GM12864 (cell line): ENCODE measurements around the gene LRFN3.
A peak's percentile ranks its signal among the peaks of the same experiment; 100 is the strongest.
"Not testable (repeated sequence)": the region's sequence is repeated elsewhere in the genome, so short reads cannot be mapped to it uniquely, and the experiment has no call there.

ENCODE experiments used
- DNase-seq: peaks from one replicate; pipeline ENCODE4 v3.0.0-alpha.2; 2011; ENCODE audit warnings: low read depth
- H3K4me3 ChIP-seq: 2 replicates; pipeline ENCODE4 v1.5.1; 2011; ENCODE audit warnings: mild to moderate bottlenecking, low read depth, low read length, control low read depth
- CTCF ChIP-seq: IDR thresholded peaks from 2 replicates; pipeline ENCODE4 v1.5.1; 2011; ENCODE audit warnings: low read depth, mild to moderate bottlenecking, moderate library complexity, low read length, control low read depth, inconsistent platforms; ENCODE audit errors: missing control alignments

LRFN3 gene

GRCh38 chr19:35935911-35936737, at the start of gene LRFN3:
TSS of gene LRFN3 (plus strand) at chr19:35936374. CDS start at chr19:35939426, 3,052 bp downstream.
- TF ChIP-seq CTCF: no peak
- peak within 1 kb of the TSS; percentile 56 for H3K4me3 ChIP-seq
- DNase-seq: no peak

GRCh38 chr19:35887197-35887596, 49.0 kb upstream of the LRFN3 start:
- H3K4me3 ChIP-seq: no peak overlapping the region
- no peak for DNase-seq
- TF ChIP-seq CTCF: no peak

GRCh38 chr19:35888398-35888797, 47.8 kb upstream of the LRFN3 start:
- no peak overlapping the region for H3K4me3 ChIP-seq
- DNase-seq: no peak
- TF ChIP-seq CTCF: no peak

GRCh38 chr19:35889370-35890112, 46.6 kb upstream of the LRFN3 start:
- no peak overlapping the region for H3K4me3 ChIP-seq
- no peak for TF ChIP-seq CTCF
- no peak for DNase-seq

GRCh38 chr19:35890113-35890650, 46.0 kb upstream of the LRFN3 start:
- no peak for DNase-seq
- TF ChIP-seq CTCF: no peak
- H3K4me3 ChIP-seq: no peak overlapping the region

GRCh38 chr19:35891819-35892218, 44.4 kb upstream of the LRFN3 start:
- DNase-seq, H3K4me3 ChIP-seq: not testable (repeated sequence)

GRCh38 chr19:35894342-35894741, 41.8 kb upstream of the LRFN3 start:
- no peak overlapping the region for H3K4me3 ChIP-seq
- TF ChIP-seq CTCF: no peak
- no peak for DNase-seq
